Mucosa of descending colon (tissue), 3 donors: ENCODE measurements around the gene ZC3H13. TPM values are rescaled to one million over a fixed set of nuclear protein-coding genes. Genes with fewer than 3 reads are reported as not detected.

ENCODE experiments used
- ATAC-seq: fragments of 200-7000 bp; cut with Tn5 transposase; one replicate; pipeline ENCODE4 v1.9.1; 2020; ENCODE audit warnings: mild to moderate bottlenecking, moderate library complexity
- DNase-seq, 3 donors: peaks; one replicate each; pipeline ENCODE4 v3.0.0-alpha.2; 2020
- H3K36me3 ChIP-seq: fragments of 200-600 bp; one replicate; pipeline ENCODE4 v1.8.0; 2021; ENCODE audit warnings: low read depth, mild to moderate bottlenecking
- H3K4me1 ChIP-seq: fragments of 200-600 bp; one replicate; pipeline ENCODE4 v1.8.0; 2021; ENCODE audit warnings: low read depth, mild to moderate bottlenecking
- H3K4me3 ChIP-seq: fragments of 200-600 bp; one replicate; pipeline ENCODE4 v1.8.0; 2021; ENCODE audit warnings: mild to moderate bottlenecking
- H3K9me3 ChIP-seq: fragments of 200-600 bp; one replicate; pipeline ENCODE4 v1.8.0; 2021; ENCODE audit warnings: mild to moderate bottlenecking
- intact Hi-C, 2 donors: fragments of 100-400 bp; cut with DNase I in 1 of 2; cut with micrococcal nuclease in 1 of 2; formaldehyde crosslinking; loops; one replicate each; pipeline versions ENCODE4 v1.11.0 to v1.11.1; 2022; cut with DNase I, micrococcal nuclease
- total RNA-seq, 3 donors: library from RNA; stranded (reverse); fragmentation: NEBNext Ultra II Directional in 2 of 3; extraction: Animal tissue kit (Norgen Biotek cat#: 25700) in 2 of 3; gene quantifications; one replicate each; pipeline versions ENCODE4 v1.2.1 to v1.2.4, GENCODE V29; 2021 to 2023
- TF ChIP-seq, protein P1 (sequence below): fragments of 200-600 bp; IDR thresholded peaks from one replicate; pipeline ENCODE4 v1.8.0; 2022; ENCODE audit warnings: antibody characterized with exemption, mild to moderate bottlenecking
- donor health status: DM: no; HTN: no; CAD: no; lungs with moderate emphysema.
- donor health status: DM: no; HTN: no; CAD: no.
- donor health status: DM: no; HTN: yes; CAD: no.

The ZC3H13 gene
- total RNA-seq, 3 donors from 2014 or later: 26.6 to 70.9 (median 29.5) TPM

DNA sequence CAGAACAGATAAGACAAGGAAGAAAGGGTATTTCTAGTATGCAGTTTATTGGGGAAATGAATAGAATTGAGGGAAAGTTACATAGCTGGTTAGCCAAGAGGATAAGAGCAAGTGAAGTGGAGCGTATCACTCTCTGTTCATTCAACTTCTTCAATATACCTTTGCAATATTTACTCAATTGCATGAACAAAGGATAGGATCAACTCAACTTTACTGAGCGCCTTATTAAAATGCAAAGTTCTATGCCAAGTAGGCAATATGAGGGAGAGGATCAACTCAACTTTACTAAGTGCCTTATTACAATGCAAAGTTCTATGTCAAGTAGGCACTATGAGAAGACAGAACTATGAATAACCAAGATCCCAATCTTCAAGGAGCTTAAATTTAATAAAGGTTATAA lies 43.9 kb downstream of the ZC3H13 start:
- ATAC-seq (no peak), DNase-seq (no peak)
- H3K4me3 ChIP-seq: no peak overlapping the region
- no peaks in the 10 kb centered on the region for H3K9me3 ChIP-seq
- intact Hi-C loops: no loop called here
- H3K36me3 ChIP-seq: no peaks in the 10 kb centered on the region
- H3K4me1 ChIP-seq: no peaks in the 10 kb centered on the region
- TF ChIP-seq, protein P1, sequence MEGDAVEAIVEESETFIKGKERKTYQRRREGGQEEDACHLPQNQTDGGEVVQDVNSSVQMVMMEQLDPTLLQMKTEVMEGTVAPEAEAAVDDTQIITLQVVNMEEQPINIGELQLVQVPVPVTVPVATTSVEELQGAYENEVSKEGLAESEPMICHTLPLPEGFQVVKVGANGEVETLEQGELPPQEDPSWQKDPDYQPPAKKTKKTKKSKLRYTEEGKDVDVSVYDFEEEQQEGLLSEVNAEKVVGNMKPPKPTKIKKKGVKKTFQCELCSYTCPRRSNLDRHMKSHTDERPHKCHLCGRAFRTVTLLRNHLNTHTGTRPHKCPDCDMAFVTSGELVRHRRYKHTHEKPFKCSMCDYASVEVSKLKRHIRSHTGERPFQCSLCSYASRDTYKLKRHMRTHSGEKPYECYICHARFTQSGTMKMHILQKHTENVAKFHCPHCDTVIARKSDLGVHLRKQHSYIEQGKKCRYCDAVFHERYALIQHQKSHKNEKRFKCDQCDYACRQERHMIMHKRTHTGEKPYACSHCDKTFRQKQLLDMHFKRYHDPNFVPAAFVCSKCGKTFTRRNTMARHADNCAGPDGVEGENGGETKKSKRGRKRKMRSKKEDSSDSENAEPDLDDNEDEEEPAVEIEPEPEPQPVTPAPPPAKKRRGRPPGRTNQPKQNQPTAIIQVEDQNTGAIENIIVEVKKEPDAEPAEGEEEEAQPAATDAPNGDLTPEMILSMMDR: no peak

DNA sequence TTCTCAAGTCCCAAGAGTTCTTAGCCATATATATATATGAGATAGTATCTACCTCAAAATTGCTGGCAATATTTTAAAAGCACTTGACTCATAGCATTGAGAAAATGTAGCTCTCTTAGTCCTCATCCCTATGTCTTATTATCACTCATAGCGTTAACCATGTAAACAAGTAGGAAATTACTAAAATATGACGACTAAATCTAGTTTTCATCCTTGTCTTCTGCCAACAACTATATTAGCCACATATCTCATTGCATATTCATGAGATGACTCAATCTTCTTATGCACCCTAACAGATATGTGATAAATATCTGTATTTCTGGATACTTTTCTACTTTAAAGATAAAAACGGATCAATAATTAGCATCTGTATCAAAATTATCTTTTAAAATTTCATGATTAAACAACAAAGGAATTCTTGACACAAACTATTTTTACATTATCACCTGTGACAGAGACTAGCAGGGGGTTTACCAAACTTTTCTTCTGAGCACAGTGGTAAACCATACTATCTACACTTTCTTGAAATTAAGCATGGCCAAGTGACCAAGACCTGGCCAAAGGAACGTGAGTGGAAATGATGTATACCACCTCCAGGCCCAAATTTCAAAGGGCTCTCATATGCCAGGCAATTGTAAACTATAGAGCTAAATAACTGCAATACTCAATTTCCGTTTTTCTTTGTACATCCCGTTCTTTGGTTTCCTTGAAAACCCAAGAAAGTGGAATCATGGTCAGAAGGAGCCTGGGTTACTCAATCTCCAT lies 45.7 kb downstream of the ZC3H13 start:
- DNase-seq (no peak), ATAC-seq (no peak)

DNA sequence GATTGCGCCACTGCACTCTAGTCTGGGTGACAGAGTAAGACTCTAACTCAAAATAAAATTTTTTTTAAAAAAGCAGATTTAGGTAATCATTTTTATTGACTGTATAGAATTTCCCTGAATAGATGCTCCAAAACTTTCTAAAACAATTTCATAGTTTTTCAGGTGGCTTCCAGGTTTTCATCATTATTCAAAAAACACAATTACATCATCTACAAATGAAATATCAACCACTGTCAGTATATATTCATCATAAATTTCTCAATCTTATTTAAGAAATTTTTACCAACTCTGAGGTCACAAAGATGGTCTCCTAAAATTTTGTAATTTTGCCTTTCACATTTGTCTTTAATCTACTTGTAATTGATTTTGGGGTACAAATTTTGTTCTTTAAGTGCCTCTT lies 48.1 kb downstream of the ZC3H13 start:
- no peaks in the 10 kb centered on the region for H3K36me3 ChIP-seq
- intact Hi-C loops: no loop called here
- H3K9me3 ChIP-seq: no peaks in the 10 kb centered on the region
- TF ChIP-seq, protein P1: no peak
- no peak overlapping the region for H3K4me3 ChIP-seq
- no peaks in the 10 kb centered on the region for H3K4me1 ChIP-seq
- ATAC-seq (no peak), DNase-seq (no peak)

More for the DNA sequence above, 45.7 kb downstream of the ZC3H13 start:
- intact Hi-C loops: no loop called here
- H3K4me3 ChIP-seq: no peak overlapping the region
- TF ChIP-seq, protein P1: no peak
- no peaks in the 10 kb centered on the region for H3K36me3 ChIP-seq
- H3K9me3 ChIP-seq: no peaks in the 10 kb centered on the region
- H3K4me1 ChIP-seq: no peaks in the 10 kb centered on the region

DNA sequence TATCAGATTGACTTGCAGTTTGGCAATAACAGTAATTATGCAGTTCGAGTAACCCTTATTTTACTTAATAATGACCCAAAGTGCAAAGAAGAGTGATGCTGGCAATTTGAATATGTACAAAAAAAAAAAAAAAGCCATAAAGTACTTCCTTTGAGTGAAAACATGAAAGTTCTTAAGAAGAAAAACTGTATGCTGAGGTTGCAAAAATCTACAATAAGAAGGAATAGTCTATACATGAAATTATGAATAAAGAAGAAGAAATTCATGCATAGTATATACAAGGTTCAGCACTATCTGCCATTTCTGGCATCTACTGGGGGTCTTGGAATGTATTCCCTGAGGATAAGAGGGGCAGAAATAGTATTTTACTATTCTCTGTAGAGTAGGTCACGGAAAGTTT lies 55.9 kb downstream of the ZC3H13 start:
- H3K9me3 ChIP-seq: no peaks in the 10 kb centered on the region
- no peak overlapping the region for H3K4me3 ChIP-seq
- no peaks in the 10 kb centered on the region for H3K36me3 ChIP-seq
- TF ChIP-seq, protein P1: no peak
- DNase-seq: no peak
- intact Hi-C loops: no loop called here
- ATAC-seq: no peak
- no peaks in the 10 kb centered on the region for H3K4me1 ChIP-seq

DNA sequence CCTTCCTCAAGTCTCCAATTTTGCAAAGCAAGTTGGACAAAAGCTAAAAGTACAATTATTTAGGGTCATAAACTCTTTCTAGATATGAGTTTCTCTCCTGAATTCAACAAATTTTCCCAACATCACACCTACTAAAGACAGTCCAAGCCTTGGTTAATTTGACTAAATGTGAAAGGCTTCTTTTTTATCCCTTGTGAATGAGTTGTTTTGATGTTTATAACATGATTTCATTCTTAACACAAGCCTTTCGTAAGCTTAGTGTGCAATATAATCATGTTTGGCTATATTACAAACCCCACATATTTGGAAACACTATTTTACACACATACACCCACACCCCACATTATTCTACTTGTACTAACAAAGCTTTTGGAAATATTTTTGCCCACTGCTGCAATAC lies 57.3 kb downstream of the ZC3H13 start:
- intact Hi-C loops: no loop called here
- no peaks in the 10 kb centered on the region for H3K4me1 ChIP-seq
- TF ChIP-seq, protein P1: no peak
- no peak for DNase-seq
- no peak for ATAC-seq
- no peaks in the 10 kb centered on the region for H3K9me3 ChIP-seq
- H3K36me3 ChIP-seq: no peaks in the 10 kb centered on the region
- H3K4me3 ChIP-seq: no peak overlapping the region
